H9 (cell line): ENCODE data around the gene ARHGAP15. TPM values are rescaled to one million over a fixed set of nuclear protein-coding genes. Genes with fewer than 3 reads are reported as not detected.

Experiments
- DNase-seq: peaks from one replicate; pipeline ENCODE4 v3.0.0-alpha.2; 2017
- H2AFZ ChIP-seq: one replicate; pipeline ENCODE4 v1.6.1; 2013; ENCODE audit warnings: mild to moderate bottlenecking, low read length, control low read depth, moderate library complexity
- H2AK5ac ChIP-seq: 2 replicates; pipeline ENCODE4 v1.6.1; 2013; ENCODE audit warnings: low read length, control low read depth, mixed read lengths; ENCODE audit not compliant: insufficient read length
- H2BK120ac ChIP-seq: one replicate; pipeline ENCODE4 v1.6.1; 2013; ENCODE audit warnings: low read depth, mild to moderate bottlenecking, low read length, control low read depth, inconsistent platforms; ENCODE audit not compliant: poor library complexity, severe bottlenecking
- H2BK12ac ChIP-seq: 2 replicates; pipeline ENCODE4 v1.6.1; 2013; ENCODE audit warnings: low read length, control low read depth, mixed read lengths, low read depth; ENCODE audit not compliant: insufficient read length
- H2BK15ac ChIP-seq: 2 replicates; pipeline ENCODE4 v1.6.1; 2013; ENCODE audit warnings: low read depth, low read length, control low read depth
- H2BK20ac ChIP-seq: one replicate; pipeline ENCODE4 v1.6.1; 2013; ENCODE audit warnings: low read depth, mild to moderate bottlenecking, low read length, control low read depth, inconsistent platforms; ENCODE audit not compliant: poor library complexity, severe bottlenecking
- H2BK5ac ChIP-seq: 2 replicates; pipeline ENCODE4 v1.6.1; 2013; ENCODE audit warnings: low read length, control low read depth, mixed read lengths; ENCODE audit not compliant: insufficient read length
- H3K14ac ChIP-seq: 2 replicates; pipeline ENCODE4 v1.6.1; 2013; ENCODE audit warnings: low read length, control low read depth; ENCODE audit not compliant: insufficient read depth
- H3K18ac ChIP-seq: 2 replicates; pipeline ENCODE4 v1.6.1; 2013; ENCODE audit warnings: low read depth, mild to moderate bottlenecking, mixed read lengths, low read length, control low read depth; ENCODE audit not compliant: insufficient read length
- H3K23ac ChIP-seq: 2 replicates; pipeline ENCODE4 v1.6.1; 2013; ENCODE audit warnings: low read length, control low read depth, mixed read lengths, low read depth; ENCODE audit not compliant: insufficient read length
- H3K23me2 ChIP-seq: 2 replicates; pipeline ENCODE4 v1.6.1; 2013; ENCODE audit warnings: low read depth, mild to moderate bottlenecking, mixed read lengths, low read length, control low read depth; ENCODE audit not compliant: insufficient read length, poor library complexity, severe bottlenecking
- H3K27ac ChIP-seq: 2 replicates; pipeline ENCODE4 v1.5.1; 2013; ENCODE audit warnings: low read length, control low read depth, mixed read lengths, low read depth; ENCODE audit not compliant: insufficient read length
- H3K27me3 ChIP-seq: 2 replicates; pipeline ENCODE4 v1.6.1; 2013; ENCODE audit warnings: low read length, control low read depth, inconsistent platforms; ENCODE audit not compliant: insufficient read depth
- H3K4ac ChIP-seq: 2 replicates; pipeline ENCODE4 v1.6.1; 2013; ENCODE audit warnings: low read depth, mild to moderate bottlenecking, control low read depth, inconsistent platforms, low read length, moderate library complexity
- H3K4me1 ChIP-seq: 2 replicates; pipeline ENCODE4 v1.6.1; 2013; ENCODE audit warnings: low read length, control low read depth, inconsistent platforms; ENCODE audit not compliant: insufficient read depth
- H3K4me2 ChIP-seq: 2 replicates; pipeline ENCODE4 v1.6.1; 2013; ENCODE audit warnings: low read length, control low read depth, mixed read lengths; ENCODE audit not compliant: insufficient read length, insufficient read depth
- H3K56ac ChIP-seq: 2 replicates; pipeline ENCODE4 v1.6.1; 2013; ENCODE audit warnings: low read depth, mild to moderate bottlenecking, mixed read lengths, low read length, control low read depth; ENCODE audit not compliant: insufficient read length
- H3K79me1 ChIP-seq: 2 replicates; pipeline ENCODE4 v1.6.1; 2013; ENCODE audit warnings: low read depth, mild to moderate bottlenecking, moderate library complexity, low read length, control low read depth, inconsistent platforms; ENCODE audit not compliant: insufficient read depth, poor library complexity, severe bottlenecking
- H3K79me2 ChIP-seq: 2 replicates; pipeline ENCODE4 v1.6.1; 2013; ENCODE audit warnings: low read length, control low read depth, inconsistent platforms; ENCODE audit not compliant: insufficient read depth
- H3K9ac ChIP-seq: 2 replicates; pipeline ENCODE4 v1.6.1; 2013; ENCODE audit warnings: low read length, control low read depth, mixed read lengths; ENCODE audit not compliant: insufficient read length; ENCODE audit errors: extremely low read depth
- H3K9me3 ChIP-seq: one replicate; pipeline ENCODE4 v1.6.1; 2013; ENCODE audit warnings: low read depth, low read length, inconsistent platforms; ENCODE audit not compliant: control insufficient read depth
- H3T11ph ChIP-seq: one replicate; pipeline ENCODE4 v1.6.1; 2013; ENCODE audit warnings: mild to moderate bottlenecking, low read length, control low read depth, inconsistent platforms
- H4K20me1 ChIP-seq: one replicate; pipeline ENCODE4 v1.6.1; 2013; ENCODE audit not compliant: control insufficient read depth, insufficient read length, insufficient read depth
- H4K5ac ChIP-seq: 2 replicates; pipeline ENCODE4 v1.6.1; 2013; ENCODE audit warnings: low read depth, mild to moderate bottlenecking, mixed read lengths, low read length, control low read depth; ENCODE audit not compliant: insufficient read length
- H4K8ac ChIP-seq: replicated peaks from 2 replicates; pipeline ENCODE4 v1.6.1; 2013; ENCODE audit warnings: low read length, control low read depth, mixed read lengths, low read depth; ENCODE audit not compliant: insufficient read length
- H4K91ac ChIP-seq: 2 replicates; pipeline ENCODE4 v1.6.1; 2013; ENCODE audit warnings: low read depth, mild to moderate bottlenecking, moderate library complexity, mixed read lengths, low read length, control low read depth; ENCODE audit not compliant: insufficient read length
- H3K27ac Mint-ChIP-seq, 3 experiments: 2 replicates in 2 of 3; 3 replicates in 1 of 3; pipeline ENCODE4 v1.8.0; 2020 to 2021; ENCODE audit warnings: mixed read lengths in 3 of 3, mild to moderate bottlenecking in 1 of 3, moderate library complexity in 1 of 3
- H3K27me3 Mint-ChIP-seq: 2 replicates; pipeline ENCODE4 v1.8.0; 2021; ENCODE audit warnings: low read depth, mild to moderate bottlenecking, moderate library complexity, mixed read lengths
- H3K36me3 Mint-ChIP-seq, 3 experiments: 2 replicates in 2 of 3; 3 replicates in 1 of 3; pipeline ENCODE4 v1.8.0; 2020 to 2021; ENCODE audit warnings: low read depth in 3 of 3, mixed read lengths in 3 of 3; ENCODE audit not compliant: insufficient read depth in 1 of 3
- H3K4me1 Mint-ChIP-seq, 2 experiments: 2 replicates each; pipeline ENCODE4 v1.8.0; 2020; ENCODE audit warnings: mixed read lengths in 2 of 2
- H3K4me3 Mint-ChIP-seq, 2 experiments: 2 replicates in 1 of 2; 3 replicates in 1 of 2; pipeline ENCODE4 v1.8.0; 2020 to 2021; ENCODE audit warnings: mild to moderate bottlenecking in 2 of 2, mixed read lengths in 2 of 2, moderate library complexity in 1 of 2
- H3K9me3 Mint-ChIP-seq, 2 experiments: 2 replicates in 1 of 2; 3 replicates in 1 of 2; pipeline ENCODE4 v1.8.0; 2020; ENCODE audit warnings: mild to moderate bottlenecking in 2 of 2, mixed read lengths in 2 of 2, moderate library complexity in 1 of 2
- CTCF ChIP-seq: fragments of 200-600 bp; sonication (generic); conservative IDR thresholded peaks from 3 replicates; pipeline ENCODE4 v1.8.0; 2021; ENCODE audit warnings: antibody characterized with exemption, mild to moderate bottlenecking
- total RNA-seq: library from RNA; stranded (reverse); gene quantifications from 2 replicates; pipeline ENCODE4 v1.2.1, GENCODE V29; 2021

ARHGAP15 gene
- total RNA-seq, 1 experiment from 2014 or later, result not detected

DNA sequence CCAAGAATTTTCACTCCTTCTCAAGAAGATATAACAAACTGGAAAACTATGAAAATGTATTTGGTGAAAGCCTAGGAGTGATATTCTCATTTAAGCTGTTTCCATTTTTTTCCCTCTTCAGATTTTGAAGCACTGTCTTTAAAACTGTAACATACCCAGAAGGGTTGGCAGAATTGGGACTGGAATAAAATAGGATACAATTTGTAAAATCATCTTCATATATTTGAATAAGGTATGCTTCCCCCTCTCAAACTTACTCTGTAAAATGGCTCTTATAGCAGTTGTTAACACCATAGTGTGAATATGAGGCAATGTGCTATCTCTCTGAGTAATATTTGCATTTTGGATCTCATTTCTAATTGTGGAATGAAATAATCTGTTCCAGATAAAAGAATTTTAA is 676.4 kb downstream of the ARHGAP15 start:
- Histone ChIP-seq H2AK5ac (no peak overlapping the region), H4K8ac (no peak overlapping the region), H3K27ac (no peak overlapping the region), H4K5ac (no peak overlapping the region), H3K56ac (no peak overlapping the region), H3K4ac (no peak overlapping the region), H3K9ac (no peak overlapping the region), H2BK5ac (no peak overlapping the region), H2BK120ac (no peak overlapping the region), H3K23ac (no peak overlapping the region), H3K14ac (no peak overlapping the region), H3K79me2 (no peaks in the 10 kb centered on the region), H2AFZ (no peak overlapping the region), H4K20me1 (no peaks in the 10 kb centered on the region), H3K23me2 (no peaks in the 10 kb centered on the region), H2BK15ac (no peak overlapping the region), H2BK20ac (no peak overlapping the region), H3K18ac (no peak overlapping the region), H3K9me3 (no peaks in the 10 kb centered on the region), H3K27me3 (no peaks in the 10 kb centered on the region), H3K4me2 (no peak overlapping the region), H2BK12ac (no peak overlapping the region), H4K91ac (no peak overlapping the region), H3T11ph (no peak overlapping the region), H3K4me1 (peaks cover 9% of the 10 kb centered on the region; the same call in 1 of the 2 replicates), H3K79me1 (no peaks in the 10 kb centered on the region)
- H3K36me3 Mint-ChIP-seq, result peaks cover 0 to 10% (median 0%) of the 10 kb centered on the region in 3 experiments; a peak in 3 of 7 replicates
- TF ChIP-seq CTCF, result no peak
- H3K4me3 Mint-ChIP-seq, result no peak overlapping the region
- H3K4me1 Mint-ChIP-seq, result peaks cover 22% of the 10 kb centered on the region in 2 experiments
- no peak overlapping the region for H3K27ac Mint-ChIP-seq
- no peaks in the 10 kb centered on the region for H3K27me3 Mint-ChIP-seq
- no peaks in the 10 kb centered on the region for H3K9me3 Mint-ChIP-seq
- DNase-seq, result no peak
